ENCODE measurements around the gene LAMA2. TPM values are rescaled to one million over a fixed set of nuclear protein-coding genes. Genes with fewer than 3 reads are reported as not detected.

LAMA2 gene
- total and polyA plus RNA-seq, 7 donors: 8.8 to 59.0 (median 27.3) TPM

DNA sequence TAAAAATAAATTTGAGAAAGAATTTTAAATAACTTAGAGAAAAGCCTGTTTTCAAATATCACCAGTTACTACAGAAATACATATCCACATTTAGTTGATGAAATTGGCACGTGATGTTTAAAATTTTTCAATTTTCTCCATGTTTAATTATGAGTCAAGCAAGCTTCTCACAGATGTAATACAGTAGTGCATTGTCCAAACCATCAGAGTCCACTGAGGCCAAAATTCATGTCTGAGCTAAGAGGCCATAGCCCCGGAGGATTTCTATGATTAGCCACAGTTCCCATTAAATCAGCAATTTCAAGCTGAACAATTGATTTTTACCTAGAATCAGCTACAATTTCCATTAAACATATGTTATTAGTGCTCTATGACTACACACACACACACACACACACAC, 387.0 kb downstream of the LAMA2 start:
- ATAC-seq (no peak), DNase-seq (no peak)
- Histone ChIP-seq H3K4me3 (no peak overlapping the region), H3K36me3 (ENCODE audit: insufficient read depth in 1 of 2, low read depth in 1 of 2) (no peaks in the 10 kb centered on the region), H3K9me3 (no peaks in the 10 kb centered on the region), H3K4me1 (no peaks in the 10 kb centered on the region), H3K27me3 (ENCODE audit: insufficient read depth in 3 of 3, low read length in 2 of 3) (no peaks in the 10 kb centered on the region), H3K27ac (no peak overlapping the region)
- WGBS, 3 donors: 36 to 54% (median 37%) methylated on average over 2 of the region's 2 CpGs
- TF ChIP-seq CTCF (IDR thresholded peaks at IDR 0.05): no peak
- intact Hi-C loops (cut with DNase I): no loop called here

DNA sequence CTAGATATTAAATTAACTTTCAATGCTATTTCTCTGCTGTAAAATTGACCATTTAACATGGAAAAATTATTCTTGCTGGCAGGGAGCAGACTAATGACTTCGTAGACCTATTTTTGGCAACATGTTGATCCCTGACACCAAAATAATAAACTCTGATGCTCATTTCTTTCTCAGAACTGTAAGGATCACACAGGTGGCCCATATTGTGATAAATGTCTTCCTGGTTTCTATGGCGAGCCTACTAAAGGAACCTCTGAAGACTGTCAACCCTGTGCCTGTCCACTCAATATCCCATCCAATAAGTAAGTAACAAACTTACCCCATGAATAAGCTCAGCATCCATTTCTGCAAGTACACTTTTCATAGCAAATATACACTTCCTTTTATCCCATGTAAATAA, 387.5 kb downstream of the LAMA2 start:
- intact Hi-C loops (cut with DNase I): no loop called here
- TF ChIP-seq CTCF (IDR thresholded peaks at IDR 0.05): no peak
- Histone ChIP-seq H3K27me3 (ENCODE audit: insufficient read depth in 3 of 3, low read length in 2 of 3) (no peaks in the 10 kb centered on the region), H3K4me1 (no peaks in the 10 kb centered on the region), H3K27ac (no peak overlapping the region), H3K4me3 (no peak overlapping the region), H3K36me3 (ENCODE audit: insufficient read depth in 1 of 2, low read depth in 1 of 2) (no peaks in the 10 kb centered on the region), H3K9me3 (no peaks in the 10 kb centered on the region)
- WGBS, 3 donors: 46 to 52% (median 47%) methylated on average over 2 of the region's 2 CpGs
- ATAC-seq: no peak
- no peak for DNase-seq

DNA sequence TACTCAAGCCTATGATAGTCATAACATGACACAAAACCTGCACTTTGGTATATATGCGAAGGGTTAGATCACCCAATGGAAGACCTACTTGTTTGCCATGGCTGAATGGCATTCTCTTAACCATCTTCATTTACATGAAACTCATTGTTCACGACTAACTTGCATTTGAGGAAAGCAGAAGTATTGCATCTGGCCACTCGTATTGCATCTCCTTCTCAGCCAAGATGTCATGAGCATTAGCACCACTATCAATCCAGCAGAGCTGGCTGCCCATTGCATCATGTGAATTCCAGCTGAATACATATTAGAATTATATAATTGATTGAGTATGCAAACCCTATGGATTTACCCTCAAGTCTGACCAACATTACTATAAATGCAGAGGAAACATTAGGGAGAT, 390.2 kb downstream of the LAMA2 start:
- intact Hi-C loops (cut with DNase I): no loop called here
- Histone ChIP-seq H3K27ac (no peak overlapping the region), H3K9me3 (no peaks in the 10 kb centered on the region), H3K4me3 (no peak overlapping the region), H3K4me1 (no peaks in the 10 kb centered on the region), H3K27me3 (ENCODE audit: insufficient read depth in 3 of 3, low read length in 2 of 3) (no peaks in the 10 kb centered on the region), H3K36me3 (ENCODE audit: insufficient read depth in 1 of 2, low read depth in 1 of 2) (no peaks in the 10 kb centered on the region)
- WGBS, 3 donors: 60 to 69% (median 64%) methylated on average over 3 of the region's 3 CpGs
- no peak for TF ChIP-seq CTCF (IDR thresholded peaks at IDR 0.05)
- ATAC-seq (no peak), DNase-seq (no peak)

DNA sequence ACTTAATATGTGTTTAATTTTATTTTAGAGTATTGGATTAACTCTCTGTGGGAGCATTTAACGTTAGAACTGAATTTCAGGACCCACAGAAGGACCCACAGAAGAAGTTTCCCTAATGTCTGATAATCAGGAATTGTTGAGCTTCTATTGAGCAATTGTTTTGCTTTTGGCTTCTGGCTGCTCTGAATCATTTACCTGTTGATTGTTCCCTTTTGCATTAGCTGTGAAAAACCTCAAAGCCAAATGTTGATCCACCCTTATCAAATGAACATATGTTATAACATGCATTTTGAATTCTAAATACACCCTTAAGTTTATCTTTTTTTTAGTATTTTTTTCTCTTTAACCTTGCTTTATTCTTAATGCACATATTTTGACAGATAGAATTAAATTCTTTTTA, 393.5 kb downstream of the LAMA2 start:
- Histone ChIP-seq H3K4me3 (no peak overlapping the region), H3K27ac (no peak overlapping the region), H3K9me3 (no peaks in the 10 kb centered on the region), H3K4me1 (peaks cover 15% of the 10 kb centered on the region), H3K27me3 (ENCODE audit: insufficient read depth in 3 of 3, low read length in 2 of 3) (no peaks in the 10 kb centered on the region), H3K36me3 (ENCODE audit: insufficient read depth in 1 of 2, low read depth in 1 of 2) (no peaks in the 10 kb centered on the region)
- intact Hi-C loops (cut with DNase I): no loop called here
- ATAC-seq (no peak), DNase-seq (no peak)
- TF ChIP-seq CTCF (IDR thresholded peaks at IDR 0.05): no peak
- 42 to 52% (median 49%) methylated on average over 1 of the region's 1 CpG for WGBS, 3 donors

- intact Hi-C loops (cut with DNase I): no loop called here
- no peaks in the 10 kb centered on the region for H3K36me3 ChIP-seq (ENCODE audit: insufficient read depth in 1 of 2, low read depth in 1 of 2)
- TF ChIP-seq CTCF (IDR thresholded peaks at IDR 0.05): no peak
- no peak for ATAC-seq
- no peaks in the 10 kb centered on the region for H3K9me3 ChIP-seq
- peaks cover 15% of the 10 kb centered on the region for H3K4me1 ChIP-seq
- no peak overlapping the region for H3K27ac ChIP-seq
- no peak overlapping the region for H3K4me3 ChIP-seq
- WGBS, 3 donors: 17 to 31% (median 25%) methylated on average over 4 of the region's 4 CpGs
- H3K27me3 ChIP-seq (ENCODE audit: insufficient read depth in 3 of 3, low read length in 2 of 3): no peaks in the 10 kb centered on the region
- no peak for DNase-seq
These were observed 394.0 kb downstream of the LAMA2 start for GRCh38 chr6:129276986-129277385.
